Brain pericyte (primary cell): ENCODE measurements around the gene AURKA.
"Not testable (repeated sequence)": the region's sequence is repeated elsewhere in the genome, so short reads cannot be mapped to it uniquely, and the experiment has no call there.

Experiments used
- DNase-seq: peaks from one replicate; pipeline ENCODE4 v3.0.0-alpha.2; 2012; ENCODE audit warnings: low read depth, low spot score

Gene AURKA

DNA sequence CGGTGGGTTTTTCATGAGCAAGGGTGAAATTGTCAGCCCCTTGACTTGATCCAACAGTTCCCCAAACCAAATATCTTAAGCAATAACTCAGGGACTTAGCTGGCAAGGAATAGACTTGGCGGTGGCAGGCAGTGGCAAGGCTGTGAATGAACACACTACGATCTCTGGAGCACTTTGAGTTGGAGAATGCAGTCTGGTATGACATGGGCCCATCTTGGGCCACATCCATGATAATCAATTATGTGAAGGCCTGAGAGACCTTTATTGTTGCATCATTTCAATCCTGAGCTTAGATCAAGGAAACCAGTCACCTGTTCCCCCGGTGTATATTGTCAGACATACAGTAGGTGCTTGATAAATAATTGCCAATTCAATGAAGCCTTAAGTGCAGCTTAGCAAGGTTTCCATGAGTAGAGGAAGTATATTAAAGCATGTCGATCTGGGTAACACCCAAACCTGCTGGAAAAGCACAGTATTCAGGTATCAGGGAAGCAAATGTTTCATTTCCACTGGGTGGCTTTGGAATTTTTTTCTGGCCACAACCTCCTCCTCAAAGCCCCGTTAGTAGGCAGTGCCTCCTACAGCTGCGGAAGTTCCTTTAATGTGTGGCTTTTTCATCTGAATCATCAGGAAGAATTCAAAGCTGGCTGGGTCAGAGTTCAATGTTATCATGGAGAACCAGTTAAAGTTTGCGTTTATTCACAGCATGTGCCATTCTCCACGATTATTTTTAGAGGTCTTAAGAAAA is 30.2 kb upstream of the AURKA start:
- peak; percentile 46 for DNase-seq

DNA sequence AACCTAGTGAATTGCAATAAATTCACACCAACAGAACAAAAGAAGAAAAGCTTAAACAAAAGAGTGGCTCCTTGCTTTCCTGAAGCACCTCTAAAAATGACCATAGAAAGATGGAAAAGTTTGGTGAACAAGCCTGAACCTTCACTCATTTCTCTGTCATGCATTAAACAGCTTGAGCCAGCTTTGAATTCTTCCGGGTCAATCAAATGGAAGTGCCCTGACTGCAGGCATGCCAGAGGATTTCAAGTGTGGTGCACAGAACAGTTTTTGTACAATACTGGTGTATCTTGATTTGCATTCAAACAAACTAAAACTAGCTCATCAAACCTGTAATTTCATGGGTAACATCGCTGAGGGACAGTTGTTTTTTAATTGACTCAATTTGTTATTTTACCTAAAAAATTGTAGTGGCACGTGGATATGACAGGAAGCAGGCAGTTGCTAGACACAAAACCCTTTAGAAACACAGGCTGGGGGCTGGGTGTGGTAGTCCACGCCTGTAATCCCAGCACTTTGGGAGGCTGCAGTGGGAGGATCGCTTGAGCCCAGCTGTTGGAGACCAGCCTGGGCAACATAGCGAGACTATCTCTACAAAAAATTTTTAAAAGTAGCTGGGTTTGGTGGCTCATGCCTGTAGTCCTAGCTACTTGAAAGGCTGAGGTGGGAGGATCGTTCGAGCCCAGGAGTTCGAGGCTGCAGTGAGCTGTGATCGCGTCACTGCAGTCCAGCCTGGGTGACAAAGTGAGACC is 29.1 kb upstream of the AURKA start:
- DNase-seq: no peak

DNA sequence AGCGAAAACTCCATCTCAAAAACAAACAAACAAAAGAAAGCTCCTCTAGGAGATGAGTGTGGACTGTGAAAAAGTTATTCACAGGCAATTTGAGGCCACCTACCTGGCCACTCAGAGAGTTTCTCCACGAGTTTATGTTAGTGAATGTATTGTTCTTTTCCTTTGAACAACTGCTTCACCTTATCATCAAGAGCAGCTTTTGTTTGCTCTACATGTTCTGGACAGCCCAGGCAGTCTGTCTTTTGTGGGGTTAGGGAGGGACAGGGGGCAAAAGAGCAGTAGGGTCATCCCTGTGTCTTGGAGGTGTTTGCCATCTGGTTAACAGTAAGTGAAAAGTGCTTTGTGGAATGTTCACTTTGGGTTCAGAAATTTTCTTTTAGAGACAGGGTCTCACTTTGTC is 28.0 kb upstream of the AURKA start:
- DNase-seq: no peak

DNA sequence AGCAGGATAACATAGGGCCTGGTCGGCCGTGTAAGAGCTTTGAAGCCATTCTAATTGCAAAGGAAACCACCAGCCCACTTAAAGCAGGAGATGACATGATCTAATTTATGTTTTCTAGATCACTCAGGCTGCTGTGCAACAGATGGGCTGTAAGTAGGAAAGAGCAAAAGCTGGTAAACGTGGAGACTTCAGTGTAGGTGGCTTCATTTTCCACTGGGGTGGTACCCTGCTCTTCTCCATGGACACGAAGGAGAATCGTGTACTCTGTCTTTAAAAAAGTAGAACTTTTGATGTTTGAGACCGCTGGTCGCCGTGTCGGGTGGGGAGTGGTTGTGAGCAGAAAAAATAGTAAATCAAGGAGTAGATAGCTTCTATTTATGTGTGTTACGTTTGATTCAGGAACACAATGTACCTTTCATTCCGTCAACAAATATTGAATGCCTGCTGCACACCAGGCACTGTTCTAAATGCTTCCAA is 26.4 kb upstream of the AURKA start:
- DNase-seq: no peak

DNA sequence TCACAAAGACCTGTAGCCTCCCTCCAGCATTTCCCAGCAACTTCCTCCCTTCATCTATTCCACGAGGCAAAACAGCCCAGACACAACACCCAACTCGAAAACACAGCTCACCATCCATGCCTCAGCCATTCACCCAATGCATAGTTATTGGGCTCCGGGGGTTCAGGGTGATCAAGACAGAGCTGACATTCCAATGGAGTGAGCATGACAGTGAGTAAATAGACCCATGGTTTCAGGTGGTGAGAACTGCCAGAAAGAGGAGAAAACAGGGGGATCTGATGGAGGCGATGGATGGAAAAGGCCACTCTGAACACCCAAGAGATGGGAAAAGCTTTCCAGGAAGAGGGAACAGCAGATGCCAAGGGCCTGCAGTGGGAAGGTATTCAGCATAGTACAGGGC is 25.9 kb upstream of the AURKA start:
- no peak for DNase-seq

DNA sequence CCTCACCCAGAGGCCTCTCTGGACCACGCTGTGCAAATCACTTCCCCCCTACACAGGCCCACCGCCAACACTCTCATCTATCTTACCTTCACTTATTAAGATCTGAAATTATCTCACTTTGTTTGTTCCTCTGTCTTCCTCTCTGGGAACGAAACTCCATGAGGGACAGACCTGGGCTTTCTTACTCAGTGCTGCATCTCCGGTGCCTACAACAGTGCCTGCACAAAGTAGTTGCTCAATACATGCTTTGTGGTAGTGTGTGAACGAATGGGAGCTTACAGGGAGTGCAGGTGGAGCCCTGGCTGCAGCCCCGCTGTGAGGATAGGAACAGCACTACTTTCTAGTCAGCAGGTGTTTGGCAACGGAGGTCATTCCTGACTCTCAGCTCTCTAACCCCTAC is 25.4 kb upstream of the AURKA start:
- DNase-seq: no peak

DNA sequence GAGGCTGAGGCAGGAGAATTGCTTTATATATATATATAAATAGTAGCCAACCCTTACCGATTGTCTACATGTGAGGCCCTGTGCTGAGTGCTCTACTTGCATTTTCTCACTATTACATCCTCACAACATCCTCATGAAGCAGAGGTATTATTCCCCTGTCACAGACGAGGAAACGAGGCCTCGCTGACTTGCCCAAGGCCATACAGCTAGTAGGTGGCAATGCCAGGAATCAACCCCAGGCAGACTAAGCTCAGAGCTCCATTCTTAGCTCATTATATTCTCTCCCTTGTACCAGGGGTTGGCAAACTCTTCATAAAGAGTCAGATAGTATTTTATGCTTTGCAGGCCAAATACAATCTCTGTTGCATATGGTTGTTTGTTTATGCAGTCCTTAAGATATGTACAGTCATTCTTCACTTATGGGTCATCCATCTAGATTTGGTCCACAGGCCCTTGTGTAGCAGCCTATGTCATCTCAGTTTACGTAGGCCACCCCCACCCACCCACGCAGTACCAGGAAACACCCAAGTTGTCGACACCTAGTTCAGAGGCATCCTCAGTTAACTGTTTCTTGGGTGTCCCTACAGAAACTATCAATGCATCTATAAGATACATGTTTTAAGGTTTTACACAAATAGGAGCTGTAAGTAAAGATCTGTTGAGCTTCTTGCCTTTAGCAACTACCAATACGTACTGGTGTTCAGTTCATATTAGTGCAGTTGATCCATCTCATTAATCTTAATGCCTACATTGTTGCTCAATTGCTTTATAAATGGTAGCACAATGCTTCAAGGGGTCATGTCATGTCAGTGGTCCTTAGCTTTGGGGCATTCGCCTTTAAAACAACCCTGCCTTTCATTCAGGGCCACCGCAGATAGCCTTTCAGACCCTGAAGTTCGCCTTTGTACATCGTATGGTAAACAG is 23.1 kb upstream of the AURKA start:
- no peak for DNase-seq

DNA sequence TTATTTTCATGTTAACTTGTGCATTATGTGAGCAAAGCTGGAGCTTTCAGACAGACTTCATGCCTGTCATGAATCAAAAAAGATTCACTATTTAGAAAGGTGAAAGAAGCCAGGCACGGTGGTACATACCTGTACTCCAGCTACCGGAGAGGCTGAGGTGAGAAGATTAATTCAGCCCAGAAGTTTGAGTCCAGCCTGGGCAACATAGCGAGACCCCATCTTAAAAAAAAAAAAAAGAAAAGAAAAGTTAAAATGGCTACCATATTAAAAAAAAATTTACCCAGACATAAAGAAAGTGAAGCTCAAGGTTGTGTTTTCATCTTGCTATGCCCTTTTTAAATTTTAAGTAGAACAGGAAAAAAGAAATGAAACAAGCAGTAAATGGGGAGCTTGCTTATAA is 20.9 kb upstream of the AURKA start:
- DNase-seq: no peak

DNA sequence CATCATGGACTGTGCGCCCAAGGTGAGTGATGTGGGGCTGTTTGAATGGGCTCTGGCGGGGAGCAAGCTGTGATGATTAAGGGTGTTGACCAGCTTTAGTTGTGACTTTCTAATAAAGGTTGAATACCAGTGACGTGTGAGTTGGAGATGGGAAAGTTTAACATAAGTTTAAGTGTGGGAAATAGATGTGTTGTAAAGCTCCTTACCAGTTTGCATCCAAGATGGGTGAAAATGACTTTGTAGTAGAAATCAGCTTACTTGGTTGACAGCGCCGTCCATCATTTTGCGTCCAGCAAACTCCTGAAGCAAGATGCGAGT is 20.4 kb upstream of the AURKA start:
- DNase-seq: no peak

DNA sequence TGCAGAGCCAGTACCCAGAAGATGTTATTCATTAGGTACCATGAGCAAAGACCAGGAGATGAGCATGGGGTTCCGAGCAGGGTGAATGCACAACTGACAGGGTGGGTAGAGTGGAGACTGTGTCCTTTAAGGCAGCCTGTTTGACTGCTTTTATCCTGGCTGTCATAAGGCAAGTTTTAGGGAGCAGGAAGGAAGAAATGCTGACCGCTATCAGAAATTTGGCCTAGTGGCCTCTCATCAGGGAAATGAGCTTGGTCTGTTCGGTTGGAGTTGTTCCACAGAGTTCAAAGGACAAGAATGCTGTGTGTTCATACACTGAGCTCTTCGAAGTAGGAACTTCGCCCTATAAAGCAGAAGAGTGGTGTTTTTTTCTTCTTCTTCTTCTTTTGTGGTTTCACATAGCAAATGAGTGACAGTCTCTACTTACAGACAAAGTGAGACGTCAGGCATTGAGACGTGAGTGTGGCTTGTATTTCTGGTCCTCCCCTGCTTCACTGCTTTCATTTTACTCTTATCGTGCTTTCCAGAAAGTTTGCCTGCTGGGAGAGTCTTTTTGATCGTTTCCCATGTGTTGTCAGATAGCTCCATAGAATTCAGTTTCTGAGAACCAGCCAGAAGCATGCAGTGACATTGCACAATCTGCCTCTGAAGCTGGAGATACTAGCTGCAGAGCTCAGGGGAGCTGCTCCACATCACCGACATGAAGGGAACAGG is 19.9 kb upstream of the AURKA start, which contains the start of gene CASS4:
CASS4 (plus strand) TSS at position 502 of the 714 bp plus-strand sequence; CDS start at position 701, 199 bp downstream.
- DNase-seq: peak; percentile 44

DNA sequence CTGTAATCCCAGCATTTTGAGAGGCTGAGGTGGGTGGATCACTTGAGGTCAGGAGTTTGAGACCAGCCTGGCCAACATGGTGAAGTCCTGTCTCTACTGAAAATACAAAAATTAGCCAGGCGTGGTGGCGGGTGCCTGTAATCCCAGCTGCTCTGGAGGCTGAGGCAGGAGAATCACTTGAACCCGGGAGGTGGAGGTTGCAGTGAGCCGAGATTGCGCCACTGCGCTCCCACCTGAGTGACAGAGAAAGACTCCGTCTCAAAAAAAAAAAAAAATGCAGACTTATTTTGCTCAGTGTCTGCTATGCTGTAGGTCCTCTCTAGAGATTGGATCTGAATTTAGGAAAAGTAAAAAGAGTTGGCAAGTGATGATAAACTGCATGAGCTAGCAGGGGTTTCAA is 19.3 kb upstream of the AURKA start:
- DNase-seq: not testable (repeated sequence)

DNA sequence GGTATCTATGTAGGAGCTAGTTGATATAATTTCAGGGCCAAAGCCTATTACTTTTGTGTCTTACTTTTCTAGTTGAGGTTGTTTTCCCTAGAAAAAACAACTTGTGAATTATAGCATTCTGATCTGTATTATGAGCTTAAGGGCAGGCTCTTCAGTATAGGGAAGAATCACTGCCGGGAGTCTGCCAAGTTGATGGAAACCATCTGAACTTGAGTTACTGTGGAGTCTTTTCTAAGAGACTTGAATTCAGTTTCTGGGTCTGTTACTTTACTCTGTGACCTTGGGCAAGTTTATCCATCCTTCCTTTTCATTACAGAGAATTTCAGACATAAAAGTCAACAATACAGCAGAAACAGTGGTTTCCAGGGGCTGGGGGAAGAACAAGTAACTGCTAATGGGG is 17.9 kb upstream of the AURKA start:
- DNase-seq: no peak

DNA sequence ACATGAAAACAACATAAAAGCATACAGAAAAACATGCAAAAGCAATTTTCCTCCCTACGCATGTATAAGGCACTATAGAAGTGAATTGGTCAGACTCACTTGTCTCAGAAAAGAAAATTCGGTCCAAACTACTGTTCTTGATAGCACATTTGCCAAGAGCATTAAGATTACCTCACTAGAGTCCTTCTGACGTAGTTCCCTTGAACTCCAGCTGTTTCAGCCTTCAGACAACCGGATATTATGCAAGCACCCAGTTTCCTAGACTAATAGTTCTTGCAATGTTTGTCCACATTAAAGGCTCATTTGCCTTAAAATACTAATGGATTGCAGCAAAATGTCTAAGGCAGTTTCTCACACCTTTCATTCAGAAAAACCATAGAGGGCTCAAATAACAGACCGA is 17.5 kb upstream of the AURKA start:
- no peak for DNase-seq

DNA sequence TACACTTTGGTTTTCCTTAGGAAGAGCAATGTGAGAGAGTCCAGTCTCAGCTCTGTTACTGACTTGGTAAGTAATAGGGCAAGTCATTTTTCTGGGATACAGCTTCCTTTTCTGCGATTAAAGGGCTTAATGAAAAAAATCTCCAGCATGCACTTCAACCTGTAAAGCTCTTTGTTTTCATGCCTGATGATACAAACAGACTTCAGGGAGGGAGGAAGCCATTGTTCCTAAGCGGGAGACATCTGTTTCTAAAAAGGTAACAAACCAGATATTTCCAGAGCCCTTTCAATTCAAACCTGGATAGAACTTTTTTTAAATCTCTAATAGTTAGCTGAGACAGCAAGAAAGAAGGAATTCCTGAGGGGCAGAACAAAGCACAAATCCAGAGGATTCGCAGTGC is 14.9 kb upstream of the AURKA start:
- no peak for DNase-seq

DNA sequence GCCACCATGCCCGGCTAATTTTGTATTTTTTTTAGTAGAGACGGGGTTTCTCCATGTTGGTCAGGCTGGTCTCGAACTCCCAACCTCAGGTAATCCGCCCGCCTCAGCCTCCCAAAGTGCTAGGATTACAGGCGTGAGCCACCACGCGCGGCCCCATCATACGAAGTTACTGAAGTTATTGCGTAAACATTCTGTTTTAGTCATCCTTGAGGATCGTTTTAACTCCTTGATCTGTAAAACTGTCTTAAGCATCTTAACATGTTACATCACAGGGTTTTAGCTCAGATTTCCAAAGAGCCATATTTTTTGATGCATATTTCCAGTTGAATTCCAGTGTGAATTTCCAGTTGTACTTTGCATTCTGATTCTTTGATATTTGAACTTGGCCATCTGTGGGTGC is 13.3 kb upstream of the AURKA start:
- DNase-seq: not testable (repeated sequence)

DNA sequence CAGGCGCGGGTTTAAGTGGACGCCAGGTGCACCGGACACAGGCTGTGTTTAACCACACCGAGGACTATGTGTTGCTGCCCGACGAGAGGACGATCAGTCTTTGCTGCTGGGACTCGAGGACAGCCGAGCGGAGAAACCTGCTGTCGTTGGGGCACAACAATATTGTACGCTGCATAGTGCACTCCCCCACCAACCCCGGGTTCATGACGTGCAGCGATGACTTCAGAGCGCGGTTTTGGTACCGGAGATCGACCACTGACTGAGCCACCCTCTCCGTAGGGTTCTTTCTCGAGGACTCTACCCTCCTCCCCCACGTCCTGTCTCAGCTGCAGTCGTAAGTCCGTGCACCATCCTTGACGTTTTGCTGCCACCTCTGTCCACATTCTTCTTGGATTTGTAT is 11.4 kb upstream of the AURKA start:
- no peak for DNase-seq

DNA sequence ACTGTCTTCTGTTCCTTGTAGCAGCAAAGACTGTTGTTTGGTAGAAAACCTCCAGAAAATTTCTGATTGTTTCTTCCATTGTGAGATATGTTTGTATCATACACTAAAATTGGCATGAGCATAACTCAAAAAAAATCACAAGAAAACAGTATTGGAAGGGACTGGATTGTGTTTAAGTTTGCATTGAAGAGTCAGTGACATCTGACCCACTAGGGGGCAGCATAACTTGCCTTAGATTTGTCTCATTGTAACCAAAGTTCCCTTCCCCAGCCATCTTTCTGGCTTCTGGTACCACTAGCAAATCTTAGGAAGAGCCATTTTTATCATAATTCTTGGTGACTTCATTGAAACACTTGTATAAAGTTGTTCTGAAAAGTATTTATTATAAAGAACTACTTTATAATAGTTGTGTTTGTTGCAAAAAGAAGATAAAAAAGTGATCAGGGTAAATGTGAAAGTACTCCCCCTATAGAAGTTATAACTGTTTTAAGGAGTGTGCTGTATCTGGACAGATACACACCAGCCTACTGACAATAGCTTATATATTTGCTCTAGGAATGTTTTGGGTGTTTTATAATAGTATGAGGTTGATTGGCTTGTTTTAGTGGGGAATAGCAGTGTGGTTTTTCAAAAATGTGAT is 8.1 kb upstream of the AURKA start:
- DNase-seq: no peak

DNA sequence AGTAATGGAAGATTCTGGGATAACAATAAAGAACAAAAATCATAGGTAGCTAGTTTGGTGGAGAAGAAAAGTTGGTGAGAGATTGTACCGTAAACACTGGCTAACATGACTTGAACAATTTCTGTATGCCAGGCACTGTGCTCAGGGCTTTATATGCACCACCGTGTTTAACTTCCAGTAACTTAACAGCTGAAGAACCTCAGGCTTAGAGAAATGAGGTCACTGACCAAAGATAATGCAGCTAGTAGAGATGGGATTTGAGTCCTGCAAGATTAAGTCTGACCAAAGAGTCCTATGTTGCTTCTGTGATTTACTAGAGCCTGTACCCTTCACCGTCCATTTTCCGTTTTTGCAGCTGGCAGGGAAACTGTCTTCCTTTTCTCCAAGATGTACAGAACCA is 3.2 kb upstream of the AURKA start:
- DNase-seq: no peak

DNA sequence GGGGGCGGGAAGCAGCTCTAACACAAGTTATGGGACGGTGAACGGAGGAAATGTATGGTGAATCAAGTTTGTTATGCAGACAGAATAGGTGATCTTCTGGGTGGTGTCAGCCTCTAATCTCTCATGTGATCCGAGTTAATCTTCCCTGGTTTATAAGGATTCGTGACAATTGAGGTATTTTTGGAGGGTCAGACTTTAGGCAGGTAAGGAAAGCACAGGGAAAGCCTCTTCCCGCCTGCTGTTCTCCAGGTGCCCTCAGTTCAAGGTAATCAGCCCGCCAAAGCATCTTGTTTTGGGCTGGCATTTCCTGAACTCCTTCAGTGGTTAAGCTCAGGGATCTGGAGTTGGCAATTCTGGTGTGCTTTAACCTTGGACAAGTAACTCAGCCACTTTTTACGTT is 1.6 kb upstream of the AURKA start:
- no peak for DNase-seq

DNA sequence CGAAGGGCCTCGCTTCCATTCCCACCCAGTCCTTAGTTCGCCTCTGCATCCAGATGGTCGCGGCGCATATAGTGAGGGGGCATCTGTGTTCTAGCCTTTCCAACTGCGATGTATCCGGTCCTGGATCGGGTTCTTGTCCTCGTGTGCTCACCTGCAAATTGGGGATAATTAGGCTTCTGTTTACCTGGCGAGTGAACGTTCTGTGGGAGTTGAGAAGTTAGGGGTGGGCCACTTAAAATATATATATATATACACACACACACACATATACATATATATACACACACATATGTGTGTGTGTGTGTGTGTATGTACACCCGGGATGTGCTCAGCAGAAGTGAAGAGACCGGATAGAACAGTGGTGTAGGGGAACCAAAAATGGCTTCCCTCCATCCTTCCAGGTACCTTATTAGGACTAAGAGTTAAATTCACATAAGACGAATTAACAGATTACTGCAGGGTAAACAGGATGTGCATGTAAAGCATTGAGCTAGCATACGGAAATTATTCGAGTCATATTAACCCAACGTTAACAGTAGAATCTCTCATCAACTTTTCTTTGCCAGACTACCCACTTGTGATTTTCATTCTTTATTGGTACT is 967 bp upstream of the AURKA start:
- no peak for DNase-seq
